ENCODE measurements around the gene CLEC17A.
"Not testable (repeated sequence)": the region's sequence is repeated elsewhere in the genome, so short reads cannot be mapped to it uniquely, and the experiment has no call there.

CLEC17A gene

DNA sequence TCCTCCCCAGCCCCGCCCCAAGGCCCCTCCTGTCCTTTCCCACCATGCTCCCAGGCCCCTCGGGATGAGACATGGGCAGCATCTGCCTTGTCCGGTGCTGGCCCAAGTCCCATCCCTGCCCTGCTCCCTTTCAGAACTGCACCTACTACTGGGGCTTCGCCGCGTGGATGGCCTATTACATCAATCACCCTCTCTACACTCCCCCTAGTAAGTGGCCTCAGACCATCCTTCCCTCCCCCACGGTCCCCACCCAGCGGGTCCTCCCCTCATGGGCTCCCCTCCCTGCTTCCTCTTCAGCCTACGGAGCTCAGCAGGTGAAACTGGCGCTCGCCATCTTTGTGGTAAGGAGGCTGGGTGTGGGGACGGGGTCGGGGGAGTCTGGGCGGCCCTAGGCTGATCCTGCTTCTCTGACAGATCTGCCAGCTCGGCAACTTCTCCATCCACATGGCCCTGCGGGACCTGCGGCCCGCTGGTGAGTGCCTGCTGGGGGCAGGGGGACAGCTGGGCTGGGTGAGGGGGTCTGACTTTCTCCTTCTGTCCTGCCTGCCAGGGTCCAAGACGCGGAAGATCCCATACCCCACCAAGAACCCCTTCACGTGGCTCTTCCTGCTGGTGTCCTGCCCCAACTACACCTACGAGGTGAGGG is 18.1 kb upstream of the CLEC17A start:
- Mint-ChIP-seq H3K27ac (peak overlapping the region; percentile 45), H3K4me1 (ENCODE audit: low read depth) (peaks cover 41% of the 10 kb centered on the region)
- not testable (repeated sequence) for H3K27me3 Mint-ChIP-seq; H3K9me3 Mint-ChIP-seq; H3K4me3 Mint-ChIP-seq; H3K36me3 Mint-ChIP-seq (ENCODE audit: low read depth)

DNA sequence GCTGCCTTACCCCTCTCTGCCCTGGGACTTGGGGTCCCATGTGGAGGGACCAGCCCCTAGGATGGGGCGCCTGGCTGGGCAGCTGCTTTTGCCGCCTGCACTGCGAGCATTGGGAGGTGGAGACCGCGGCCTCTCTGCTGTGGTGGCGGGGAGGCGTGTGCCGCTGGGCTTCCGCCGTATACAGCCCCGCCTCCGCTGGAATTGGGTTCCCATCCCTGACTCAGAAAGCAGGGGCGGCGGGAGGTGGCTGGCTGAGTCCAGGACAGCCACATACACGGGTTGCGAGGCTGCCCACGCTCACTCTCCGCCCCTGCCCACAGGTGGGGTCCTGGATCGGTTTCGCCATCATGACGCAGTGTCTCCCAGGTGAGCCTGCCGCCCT is 17.6 kb upstream of the CLEC17A start:
- H3K4me3 Mint-ChIP-seq: no peak overlapping the region
- H3K36me3 Mint-ChIP-seq (ENCODE audit: low read depth): peaks cover 4% of the 10 kb centered on the region
- H3K9me3 Mint-ChIP-seq: no peaks in the 10 kb centered on the region
- H3K27me3 Mint-ChIP-seq: no peaks in the 10 kb centered on the region
- H3K4me1 Mint-ChIP-seq (ENCODE audit: low read depth): peaks cover 42% of the 10 kb centered on the region
- no peak overlapping the region for H3K27ac Mint-ChIP-seq

- Mint-ChIP-seq H3K36me3 (ENCODE audit: low read depth) (peaks cover 4% of the 10 kb centered on the region), H3K27ac (no peak overlapping the region), H3K4me3 (no peak overlapping the region), H3K9me3 (no peaks in the 10 kb centered on the region), H3K4me1 (ENCODE audit: low read depth) (peaks cover 45% of the 10 kb centered on the region), H3K27me3 (no peaks in the 10 kb centered on the region)
Observed at GRCh38 chr19:14565765-14566711, 16.8 kb upstream of the CLEC17A start.

DNA sequence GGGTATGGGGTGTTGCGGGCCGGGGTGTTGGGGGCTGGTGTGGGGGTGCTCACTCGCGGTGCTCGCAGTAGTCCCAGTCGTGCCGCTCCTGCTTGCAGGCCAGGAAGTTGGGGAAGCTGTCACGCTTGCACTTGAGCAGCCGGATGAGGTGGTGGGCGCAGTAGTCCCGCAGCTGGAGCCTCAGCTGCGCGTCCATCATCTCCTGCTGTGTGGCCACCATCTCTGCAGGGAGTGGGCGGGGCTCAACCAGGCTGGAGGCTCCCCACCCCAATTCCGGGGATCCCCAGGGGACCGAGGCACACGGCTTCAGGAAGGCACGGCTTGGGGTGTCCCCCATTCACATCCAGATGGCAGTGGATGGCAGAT is 16.2 kb upstream of the CLEC17A start:
- Mint-ChIP-seq H3K4me1 (ENCODE audit: low read depth) (peaks cover 46% of the 10 kb centered on the region), H3K27ac (no peak overlapping the region), H3K36me3 (ENCODE audit: low read depth) (peaks cover 4% of the 10 kb centered on the region)

GRCh38 chr19:14567079-14567478 is 15.8 kb upstream of the CLEC17A start:
- Mint-ChIP-seq H3K27ac (no peak overlapping the region), H3K36me3 (ENCODE audit: low read depth) (peaks cover 4% of the 10 kb centered on the region), H3K27me3 (no peaks in the 10 kb centered on the region), H3K4me1 (ENCODE audit: low read depth) (peaks cover 43% of the 10 kb centered on the region), H3K4me3 (no peak overlapping the region), H3K9me3 (no peaks in the 10 kb centered on the region)

More for the DNA sequence above, 16.2 kb upstream of the CLEC17A start:
- Mint-ChIP-seq H3K9me3 (no peaks in the 10 kb centered on the region), H3K4me3 (no peak overlapping the region), H3K27me3 (no peaks in the 10 kb centered on the region)

GRCh38 chr19:14570864-14571527 is 11.9 kb upstream of the CLEC17A start:
- Mint-ChIP-seq H3K36me3 (ENCODE audit: low read depth) (no peaks in the 10 kb centered on the region), H3K9me3 (no peaks in the 10 kb centered on the region), H3K4me1 (ENCODE audit: low read depth) (peaks cover 55% of the 10 kb centered on the region), H3K27ac (peak overlapping the region; percentile 90), H3K4me3 (peak overlapping the region; percentile 95), H3K27me3 (no peaks in the 10 kb centered on the region)

DNA sequence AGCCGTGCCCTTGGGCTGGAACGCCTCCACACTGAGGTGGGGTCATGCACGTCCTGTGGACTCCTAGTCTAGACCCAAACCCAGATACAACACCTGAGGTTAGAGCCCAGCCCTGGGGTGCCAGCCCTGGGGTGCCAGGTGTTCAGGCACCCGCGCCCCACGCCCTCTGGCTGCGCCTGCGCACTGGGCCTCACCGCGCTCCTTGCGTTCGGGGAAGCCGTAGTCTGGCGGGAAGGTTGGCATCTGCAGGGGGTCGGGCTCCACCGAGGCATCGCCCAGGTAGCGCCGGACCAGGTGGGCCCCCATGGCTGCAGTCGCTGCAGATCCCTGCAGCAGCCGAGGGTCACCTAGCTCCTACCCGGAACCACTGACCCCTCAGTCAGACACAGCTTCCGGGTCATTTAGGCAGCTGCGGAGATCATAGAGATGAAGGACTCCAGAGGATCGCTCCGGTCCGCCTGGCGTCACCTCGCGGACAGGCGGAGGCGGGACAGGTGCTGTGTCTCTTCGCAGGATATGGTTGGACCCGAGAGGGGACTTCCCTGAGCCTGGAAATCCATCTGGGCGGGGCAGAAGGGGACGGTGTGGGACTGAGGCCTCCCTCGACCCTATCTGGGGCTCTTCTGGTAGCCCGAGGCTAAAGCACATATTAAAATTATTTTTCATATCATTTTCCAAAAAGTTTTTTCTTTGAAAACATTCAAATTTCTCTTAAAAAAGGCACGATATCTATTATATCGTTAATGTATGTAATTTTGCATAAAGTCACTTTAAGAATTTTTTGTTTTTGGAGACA is 11.0 kb upstream of the CLEC17A start, which contains the start of gene NDUFB7:
Gene NDUFB7, minus strand, starts transcription at position 372 of the 796 bp plus-strand sequence. Its CDS starts 66 bp downstream, at position 306.
- H3K36me3 Mint-ChIP-seq (ENCODE audit: low read depth): no peaks in the 10 kb centered on the region

DNA sequence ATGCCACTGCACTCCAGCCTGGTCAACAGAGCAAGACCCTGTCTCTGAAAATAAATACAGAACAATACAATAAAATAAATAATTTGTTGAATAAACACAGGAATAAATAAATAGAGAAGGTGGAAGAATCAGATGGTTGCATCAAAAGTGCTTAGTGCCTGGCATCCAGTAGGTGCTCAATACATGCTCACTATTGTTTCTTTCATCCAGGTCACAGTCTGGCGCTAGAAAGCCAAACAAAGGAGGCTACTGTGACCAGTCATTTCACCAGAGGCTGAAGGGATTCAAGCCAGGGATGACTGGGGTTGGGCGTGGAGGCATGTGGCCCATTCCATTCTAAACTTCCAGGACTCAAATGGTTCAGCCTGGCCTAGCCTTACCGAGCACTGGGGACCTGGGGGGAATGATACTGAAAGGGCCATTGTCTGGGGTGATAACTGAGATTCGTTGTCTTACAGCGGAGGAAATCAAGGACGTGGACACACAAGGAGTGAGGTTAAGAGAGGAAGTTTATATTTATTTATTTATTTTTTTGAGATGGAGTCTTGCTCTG is 7.4 kb upstream of the CLEC17A start:
- Mint-ChIP-seq H3K36me3 (ENCODE audit: low read depth) (no peaks in the 10 kb centered on the region), H3K4me1 (ENCODE audit: low read depth) (peaks cover 58% of the 10 kb centered on the region), H3K9me3 (no peaks in the 10 kb centered on the region), H3K4me3 (no peak overlapping the region), H3K27me3 (no peaks in the 10 kb centered on the region), H3K27ac (no peak overlapping the region)

More for the DNA sequence above, 11.0 kb upstream of the CLEC17A start, which contains the start of gene NDUFB7:
- H3K27ac Mint-ChIP-seq: peak within 1 kb of the TSS; percentile 90
- H3K9me3 Mint-ChIP-seq: no peaks in the 10 kb centered on the region
- H3K4me3 Mint-ChIP-seq: peak within 1 kb of the TSS; percentile 95
- peaks cover 55% of the 10 kb centered on the region for H3K4me1 Mint-ChIP-seq (ENCODE audit: low read depth)
- H3K27me3 Mint-ChIP-seq: no peaks in the 10 kb centered on the region

DNA sequence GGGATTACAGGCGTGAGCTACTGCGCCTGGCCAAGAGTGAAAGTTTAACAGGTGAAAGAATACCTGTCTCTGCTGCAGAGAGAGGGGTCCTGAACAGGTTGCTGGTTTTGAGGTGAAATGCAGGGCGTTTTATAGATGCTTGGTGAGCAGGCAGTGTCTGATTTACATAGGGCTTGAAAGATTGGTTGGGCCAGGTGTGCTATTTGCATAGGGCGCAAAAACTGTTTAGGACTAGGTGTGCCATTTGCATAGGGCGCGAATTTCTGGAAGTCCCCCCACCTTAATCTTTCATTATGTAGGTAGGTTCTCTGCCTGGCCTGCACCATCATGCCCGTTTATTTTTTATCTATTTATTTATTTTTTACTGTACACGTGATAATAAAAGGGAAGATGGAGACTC is 6.5 kb upstream of the CLEC17A start:
- no peak overlapping the region for H3K4me3 Mint-ChIP-seq
- no peaks in the 10 kb centered on the region for H3K9me3 Mint-ChIP-seq
- peaks cover 59% of the 10 kb centered on the region for H3K4me1 Mint-ChIP-seq (ENCODE audit: low read depth)
- no peaks in the 10 kb centered on the region for H3K27me3 Mint-ChIP-seq
- H3K27ac Mint-ChIP-seq: no peak overlapping the region
- no peaks in the 10 kb centered on the region for H3K36me3 Mint-ChIP-seq (ENCODE audit: low read depth)

- H3K36me3 Mint-ChIP-seq (ENCODE audit: low read depth): no peaks in the 10 kb centered on the region
- H3K4me3 Mint-ChIP-seq: no peak overlapping the region
- peak overlapping the region; percentile 28 for H3K27ac Mint-ChIP-seq
- H3K4me1 Mint-ChIP-seq (ENCODE audit: low read depth): peaks cover 61% of the 10 kb centered on the region
- no peaks in the 10 kb centered on the region for H3K27me3 Mint-ChIP-seq
- H3K9me3 Mint-ChIP-seq: no peaks in the 10 kb centered on the region
Observed at GRCh38 chr19:14577264-14577663, 5.6 kb upstream of the CLEC17A start.

DNA sequence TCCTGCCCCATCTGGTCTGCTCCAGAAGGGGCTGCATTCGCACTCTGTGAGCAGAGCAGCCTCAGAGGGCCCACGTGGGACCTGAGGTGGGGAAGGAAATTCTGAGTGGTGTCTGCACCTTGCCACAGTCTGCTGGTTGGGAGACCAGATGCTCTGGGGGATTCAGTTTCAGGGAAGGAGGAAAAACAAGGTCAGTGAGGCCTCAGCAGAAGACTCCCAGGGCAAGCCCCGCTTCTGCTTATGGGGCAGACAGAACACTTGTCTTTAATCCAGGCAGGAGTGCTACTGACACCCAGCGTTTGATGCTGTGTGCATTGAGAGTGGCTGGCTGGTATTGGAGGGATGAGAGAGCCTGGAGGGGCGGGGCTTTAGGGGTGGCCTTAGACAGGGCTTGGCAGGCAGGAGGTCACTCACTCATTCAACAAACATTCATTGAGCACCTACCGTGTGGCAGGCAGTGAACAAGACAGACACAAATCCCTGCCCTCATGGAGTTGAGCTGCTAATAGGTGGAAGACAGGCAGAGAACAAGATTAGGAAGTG is 4.9 kb upstream of the CLEC17A start:
- Mint-ChIP-seq H3K36me3 (ENCODE audit: low read depth) (no peaks in the 10 kb centered on the region), H3K4me3 (peak overlapping the region; percentile 39)

DNA sequence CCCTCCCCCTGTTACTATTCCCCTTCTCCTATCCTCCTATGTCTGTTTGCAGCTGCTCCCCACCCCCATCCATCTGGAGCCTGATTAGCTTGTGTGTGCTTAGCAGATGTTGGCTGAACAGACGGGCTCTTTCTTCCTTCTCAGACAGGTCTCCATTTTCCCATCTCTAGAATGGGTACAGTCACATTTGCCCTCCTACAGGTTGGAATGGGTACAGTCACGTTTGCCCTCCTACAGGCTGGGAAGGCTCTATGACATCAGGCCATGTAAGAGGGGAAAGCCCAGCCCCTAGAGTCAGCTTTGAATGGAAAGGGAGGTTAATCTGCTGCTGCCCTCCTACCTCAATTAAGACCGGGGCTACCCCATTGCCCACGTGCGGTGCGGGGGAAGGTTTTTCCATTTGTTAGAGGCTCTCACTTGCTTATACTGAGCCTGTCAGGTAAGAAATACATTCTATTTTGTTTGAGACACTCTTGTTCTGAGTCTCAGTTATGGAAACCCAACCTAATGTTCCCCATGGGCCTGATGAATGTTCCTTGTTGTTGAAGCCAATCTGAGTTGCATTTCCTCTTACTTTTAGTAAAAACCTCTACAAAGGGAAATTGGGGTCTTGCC is 2.2 kb upstream of the CLEC17A start:
- Mint-ChIP-seq H3K4me3 (peak overlapping the region; percentile 19), H3K27ac (peak overlapping the region; percentile 84), H3K36me3 (ENCODE audit: low read depth) (no peaks in the 10 kb centered on the region), H3K27me3 (no peaks in the 10 kb centered on the region), H3K9me3 (no peaks in the 10 kb centered on the region), H3K4me1 (ENCODE audit: low read depth) (peaks cover 52% of the 10 kb centered on the region)

More for the DNA sequence above, 4.9 kb upstream of the CLEC17A start:
- H3K27me3 Mint-ChIP-seq: no peaks in the 10 kb centered on the region
- peaks cover 65% of the 10 kb centered on the region for H3K4me1 Mint-ChIP-seq (ENCODE audit: low read depth)
- peak overlapping the region; percentile 92 for H3K27ac Mint-ChIP-seq
- H3K9me3 Mint-ChIP-seq: no peaks in the 10 kb centered on the region

DNA sequence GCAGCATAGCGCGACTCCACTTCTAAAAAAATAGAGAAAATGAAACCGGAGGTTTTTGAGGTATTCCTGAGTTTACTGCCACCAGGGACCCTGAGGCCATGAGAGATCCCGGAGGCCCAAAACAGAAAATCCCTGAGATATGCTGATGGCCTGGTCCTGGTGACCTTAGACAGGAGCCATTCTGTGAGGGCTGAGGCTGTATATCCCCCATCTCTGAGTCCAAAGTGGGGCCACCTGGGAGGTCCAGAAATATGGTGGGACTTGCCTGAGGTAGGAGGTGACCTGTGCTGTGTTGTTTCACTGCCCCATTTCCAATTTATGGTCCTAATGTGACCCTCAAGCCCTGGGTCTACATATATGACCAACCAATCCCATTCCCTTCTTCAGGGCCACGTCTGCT is 1.5 kb downstream of the CLEC17A start:
- not testable (repeated sequence) for H3K36me3 Mint-ChIP-seq (ENCODE audit: low read depth); H3K9me3 Mint-ChIP-seq; H3K27ac Mint-ChIP-seq; H3K27me3 Mint-ChIP-seq
- H3K4me3 Mint-ChIP-seq: peak overlapping the region; percentile 77
- peaks cover 49% of the 10 kb centered on the region for H3K4me1 Mint-ChIP-seq (ENCODE audit: low read depth)
